Measurements from ENCODE around the gene ITPR1.

ITPR1 gene

DNA sequence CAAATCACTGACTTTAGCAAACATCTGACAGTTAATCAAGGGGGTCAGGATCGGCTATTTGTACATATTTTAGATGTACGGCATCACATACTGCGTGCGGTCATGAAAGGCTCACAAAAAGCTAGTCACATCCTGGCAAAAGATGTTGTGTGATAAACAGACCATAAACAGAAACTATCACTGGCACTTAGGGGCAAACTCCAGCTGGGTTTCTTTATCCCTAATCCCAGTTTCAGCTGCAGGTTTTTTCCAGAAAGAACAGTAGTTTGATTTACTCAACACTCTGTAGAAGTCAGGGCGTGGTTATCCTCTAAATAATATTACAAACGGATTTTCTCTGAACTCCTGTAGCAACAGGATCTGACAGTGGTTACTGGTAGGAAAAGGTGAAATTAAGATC is 373.7 kb downstream of the ITPR1 start:
- ATAC-seq, result no peak
- TF ChIP-seq OSR1 (CRISPR knock-in tag; IDR thresholded peaks at IDR 0.05) (no peak), ARNTL (CRISPR knock-in tag; IDR thresholded peaks at IDR 0.05; ENCODE audit: borderline replicate concordance, low read depth) (no peak), PPARA (CRISPR knock-in tag; IDR thresholded peaks at IDR 0.05; ENCODE audit: borderline replicate concordance) (no peak), ZNF8 (CRISPR knock-in tag; IDR thresholded peaks at IDR 0.05) (no peak), CSDC2 (CRISPR knock-in tag; IDR thresholded peaks at IDR 0.05) (no peak), ZC3H10 (CRISPR knock-in tag; IDR thresholded peaks at IDR 0.05) (no peak), ZNF565 (CRISPR knock-in tag; conservative IDR thresholded peaks at IDR 0.05; ENCODE audit: low read depth) (no peak), ZNF70 (CRISPR knock-in tag; IDR thresholded peaks at IDR 0.05) (no peak), ZFP30 (CRISPR knock-in tag; IDR thresholded peaks at IDR 0.05) (no peak)
- TF ChIP-seq, protein P1, sequence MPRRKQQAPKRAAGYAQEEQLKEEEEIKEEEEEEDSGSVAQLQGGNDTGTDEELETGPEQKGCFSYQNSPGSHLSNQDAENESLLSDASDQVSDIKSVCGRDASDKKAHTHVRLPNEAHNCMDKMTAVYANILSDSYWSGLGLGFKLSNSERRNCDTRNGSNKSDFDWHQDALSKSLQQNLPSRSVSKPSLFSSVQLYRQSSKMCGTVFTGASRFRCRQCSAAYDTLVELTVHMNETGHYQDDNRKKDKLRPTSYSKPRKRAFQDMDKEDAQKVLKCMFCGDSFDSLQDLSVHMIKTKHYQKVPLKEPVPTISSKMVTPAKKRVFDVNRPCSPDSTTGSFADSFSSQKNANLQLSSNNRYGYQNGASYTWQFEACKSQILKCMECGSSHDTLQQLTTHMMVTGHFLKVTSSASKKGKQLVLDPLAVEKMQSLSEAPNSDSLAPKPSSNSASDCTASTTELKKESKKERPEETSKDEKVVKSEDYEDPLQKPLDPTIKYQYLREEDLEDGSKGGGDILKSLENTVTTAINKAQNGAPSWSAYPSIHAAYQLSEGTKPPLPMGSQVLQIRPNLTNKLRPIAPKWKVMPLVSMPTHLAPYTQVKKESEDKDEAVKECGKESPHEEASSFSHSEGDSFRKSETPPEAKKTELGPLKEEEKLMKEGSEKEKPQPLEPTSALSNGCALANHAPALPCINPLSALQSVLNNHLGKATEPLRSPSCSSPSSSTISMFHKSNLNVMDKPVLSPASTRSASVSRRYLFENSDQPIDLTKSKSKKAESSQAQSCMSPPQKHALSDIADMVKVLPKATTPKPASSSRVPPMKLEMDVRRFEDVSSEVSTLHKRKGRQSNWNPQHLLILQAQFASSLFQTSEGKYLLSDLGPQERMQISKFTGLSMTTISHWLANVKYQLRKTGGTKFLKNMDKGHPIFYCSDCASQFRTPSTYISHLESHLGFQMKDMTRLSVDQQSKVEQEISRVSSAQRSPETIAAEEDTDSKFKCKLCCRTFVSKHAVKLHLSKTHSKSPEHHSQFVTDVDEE (CRISPR knock-in tag; IDR thresholded peaks at IDR 0.05), result no peak
- TF ChIP-seq, protein P2, sequence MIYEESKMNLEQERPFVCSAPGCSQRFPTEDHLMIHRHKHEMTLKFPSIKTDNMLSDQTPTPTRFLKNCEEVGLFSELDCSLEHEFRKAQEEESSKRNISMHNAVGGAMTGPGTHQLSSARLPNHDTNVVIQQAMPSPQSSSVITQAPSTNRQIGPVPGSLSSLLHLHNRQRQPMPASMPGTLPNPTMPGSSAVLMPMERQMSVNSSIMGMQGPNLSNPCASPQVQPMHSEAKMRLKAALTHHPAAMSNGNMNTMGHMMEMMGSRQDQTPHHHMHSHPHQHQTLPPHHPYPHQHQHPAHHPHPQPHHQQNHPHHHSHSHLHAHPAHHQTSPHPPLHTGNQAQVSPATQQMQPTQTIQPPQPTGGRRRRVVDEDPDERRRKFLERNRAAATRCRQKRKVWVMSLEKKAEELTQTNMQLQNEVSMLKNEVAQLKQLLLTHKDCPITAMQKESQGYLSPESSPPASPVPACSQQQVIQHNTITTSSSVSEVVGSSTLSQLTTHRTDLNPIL (CRISPR knock-in tag; IDR thresholded peaks at IDR 0.05; ENCODE audit: low read depth), result no peak
- TF ChIP-seq, protein P3, sequence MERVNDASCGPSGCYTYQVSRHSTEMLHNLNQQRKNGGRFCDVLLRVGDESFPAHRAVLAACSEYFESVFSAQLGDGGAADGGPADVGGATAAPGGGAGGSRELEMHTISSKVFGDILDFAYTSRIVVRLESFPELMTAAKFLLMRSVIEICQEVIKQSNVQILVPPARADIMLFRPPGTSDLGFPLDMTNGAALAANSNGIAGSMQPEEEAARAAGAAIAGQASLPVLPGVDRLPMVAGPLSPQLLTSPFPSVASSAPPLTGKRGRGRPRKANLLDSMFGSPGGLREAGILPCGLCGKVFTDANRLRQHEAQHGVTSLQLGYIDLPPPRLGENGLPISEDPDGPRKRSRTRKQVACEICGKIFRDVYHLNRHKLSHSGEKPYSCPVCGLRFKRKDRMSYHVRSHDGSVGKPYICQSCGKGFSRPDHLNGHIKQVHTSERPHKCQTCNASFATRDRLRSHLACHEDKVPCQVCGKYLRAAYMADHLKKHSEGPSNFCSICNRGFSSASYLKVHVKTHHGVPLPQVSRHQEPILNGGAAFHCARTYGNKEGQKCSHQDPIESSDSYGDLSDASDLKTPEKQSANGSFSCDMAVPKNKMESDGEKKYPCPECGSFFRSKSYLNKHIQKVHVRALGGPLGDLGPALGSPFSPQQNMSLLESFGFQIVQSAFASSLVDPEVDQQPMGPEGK (CRISPR knock-in tag; IDR thresholded peaks at IDR 0.05; ENCODE audit: borderline replicate concordance), result no peak
- TF ChIP-seq, protein P4, sequence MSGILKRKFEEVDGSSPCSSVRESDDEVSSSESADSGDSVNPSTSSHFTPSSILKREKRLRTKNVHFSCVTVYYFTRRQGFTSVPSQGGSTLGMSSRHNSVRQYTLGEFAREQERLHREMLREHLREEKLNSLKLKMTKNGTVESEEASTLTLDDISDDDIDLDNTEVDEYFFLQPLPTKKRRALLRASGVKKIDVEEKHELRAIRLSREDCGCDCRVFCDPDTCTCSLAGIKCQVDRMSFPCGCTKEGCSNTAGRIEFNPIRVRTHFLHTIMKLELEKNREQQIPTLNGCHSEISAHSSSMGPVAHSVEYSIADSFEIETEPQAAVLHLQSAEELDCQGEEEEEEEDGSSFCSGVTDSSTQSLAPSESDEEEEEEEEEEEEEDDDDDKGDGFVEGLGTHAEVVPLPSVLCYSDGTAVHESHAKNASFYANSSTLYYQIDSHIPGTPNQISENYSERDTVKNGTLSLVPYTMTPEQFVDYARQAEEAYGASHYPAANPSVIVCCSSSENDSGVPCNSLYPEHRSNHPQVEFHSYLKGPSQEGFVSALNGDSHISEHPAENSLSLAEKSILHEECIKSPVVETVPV (CRISPR knock-in tag; IDR thresholded peaks at IDR 0.05), result no peak

DNA sequence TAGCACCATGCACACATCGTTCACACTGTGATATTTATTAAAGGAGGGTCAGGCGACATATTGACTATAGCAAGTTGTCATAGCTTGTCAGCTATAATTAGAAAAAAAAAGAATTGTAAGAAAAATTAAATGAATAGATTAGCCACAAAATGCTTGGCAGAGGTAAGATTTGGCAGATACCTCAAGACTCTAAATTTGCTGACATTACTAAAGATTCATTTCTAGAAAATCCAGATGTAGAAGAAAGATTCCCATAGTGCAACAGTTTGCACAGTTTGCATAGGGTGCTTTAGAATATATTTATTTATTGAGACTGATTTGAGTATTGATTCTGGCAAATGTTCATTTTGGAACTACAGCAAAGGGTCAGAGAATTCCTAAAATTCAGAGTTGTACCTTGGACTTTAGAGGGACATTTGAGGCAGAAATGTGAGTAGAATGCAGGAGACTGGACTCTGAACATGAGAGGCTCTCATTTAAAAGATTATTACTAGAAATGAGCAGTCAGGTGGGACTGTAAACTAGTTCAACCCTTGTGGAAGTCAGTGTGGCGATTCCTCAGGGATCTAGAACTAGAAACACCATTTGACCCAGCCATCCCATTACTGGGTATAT is 384.1 kb downstream of the ITPR1 start:
- ATAC-seq, result no peak
- TF ChIP-seq, protein P5, sequence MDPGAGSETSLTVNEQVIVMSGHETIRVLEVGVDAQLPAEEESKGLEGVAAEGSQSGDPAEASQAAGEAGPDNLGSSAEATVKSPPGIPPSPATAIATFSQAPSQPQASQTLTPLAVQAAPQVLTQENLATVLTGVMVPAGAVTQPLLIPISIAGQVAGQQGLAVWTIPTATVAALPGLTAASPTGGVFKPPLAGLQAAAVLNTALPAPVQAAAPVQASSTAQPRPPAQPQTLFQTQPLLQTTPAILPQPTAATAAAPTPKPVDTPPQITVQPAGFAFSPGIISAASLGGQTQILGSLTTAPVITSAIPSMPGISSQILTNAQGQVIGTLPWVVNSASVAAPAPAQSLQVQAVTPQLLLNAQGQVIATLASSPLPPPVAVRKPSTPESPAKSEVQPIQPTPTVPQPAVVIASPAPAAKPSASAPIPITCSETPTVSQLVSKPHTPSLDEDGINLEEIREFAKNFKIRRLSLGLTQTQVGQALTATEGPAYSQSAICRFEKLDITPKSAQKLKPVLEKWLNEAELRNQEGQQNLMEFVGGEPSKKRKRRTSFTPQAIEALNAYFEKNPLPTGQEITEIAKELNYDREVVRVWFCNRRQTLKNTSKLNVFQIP (CRISPR knock-in tag; IDR thresholded peaks at IDR 0.05; ENCODE audit: borderline replicate concordance, low read depth), result no peak
- no peak for TF ChIP-seq ZC3H10 (CRISPR knock-in tag; IDR thresholded peaks at IDR 0.05)
- no peak for TF ChIP-seq GLIS3 (CRISPR knock-in tag; IDR thresholded peaks at IDR 0.05)
- no peak for TF ChIP-seq RARB (CRISPR knock-in tag; IDR thresholded peaks at IDR 0.05)
- no peak for TF ChIP-seq SNAI2 (CRISPR knock-in tag; IDR thresholded peaks at IDR 0.05)
- TF ChIP-seq, protein P2 (CRISPR knock-in tag; IDR thresholded peaks at IDR 0.05; ENCODE audit: low read depth), result no peak
- TF ChIP-seq ESRRG (CRISPR knock-in tag; IDR thresholded peaks at IDR 0.05), result no peak

DNA sequence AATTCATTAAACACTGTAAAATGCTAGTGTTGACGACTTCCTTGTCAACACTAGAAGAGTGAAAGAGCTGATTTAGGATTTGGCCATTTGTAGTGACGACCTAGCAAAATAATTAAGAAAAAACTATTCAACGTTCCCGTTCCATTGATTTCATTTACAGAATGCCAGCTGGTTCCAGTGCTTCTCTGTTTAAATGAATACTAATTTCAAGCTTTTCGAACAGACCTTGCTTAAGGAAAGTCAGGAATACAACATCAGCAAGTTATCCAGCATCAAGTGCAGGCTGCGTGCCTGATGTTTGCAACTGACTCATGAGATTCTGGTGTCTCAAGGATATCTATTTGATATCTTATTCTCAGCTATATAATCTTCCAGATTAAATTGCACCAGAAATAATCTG is 387.7 kb downstream of the ITPR1 start:
- no peak for ATAC-seq
- TF ChIP-seq TOX (CRISPR knock-in tag; IDR thresholded peaks at IDR 0.05; ENCODE audit: borderline replicate concordance) (no peak), GLIS3 (CRISPR knock-in tag; IDR thresholded peaks at IDR 0.05) (no peak), BACH2 (CRISPR knock-in tag; IDR thresholded peaks at IDR 0.05; ENCODE audit: borderline replicate concordance) (no peak), ESRRG (CRISPR knock-in tag; IDR thresholded peaks at IDR 0.05) (no peak), RARB (CRISPR knock-in tag; IDR thresholded peaks at IDR 0.05) (no peak), ZNF565 (CRISPR knock-in tag; conservative IDR thresholded peaks at IDR 0.05; ENCODE audit: low read depth) (no peak)
- TF ChIP-seq, protein P1 (CRISPR knock-in tag; IDR thresholded peaks at IDR 0.05), result no peak
- TF ChIP-seq, protein P2 (CRISPR knock-in tag; IDR thresholded peaks at IDR 0.05; ENCODE audit: low read depth), result no peak

Data from SK-N-SH treated with all-trans-retinoic acid at 6 μM for 48 hours (cell line).